SHP77 (cell line): ENCODE data around the gene CLDN1.

Source experiments
- DNase-seq, 2 experiments: peaks; one replicate each; lab custom pipeline; 2025; lab: John Stamatoyannopoulos, UW

Gene CLDN1

GRCh38 chr3:190330936-190331734 lies 8.9 kb upstream of the CLDN1 start:
- no peak for DNase-seq

DNA sequence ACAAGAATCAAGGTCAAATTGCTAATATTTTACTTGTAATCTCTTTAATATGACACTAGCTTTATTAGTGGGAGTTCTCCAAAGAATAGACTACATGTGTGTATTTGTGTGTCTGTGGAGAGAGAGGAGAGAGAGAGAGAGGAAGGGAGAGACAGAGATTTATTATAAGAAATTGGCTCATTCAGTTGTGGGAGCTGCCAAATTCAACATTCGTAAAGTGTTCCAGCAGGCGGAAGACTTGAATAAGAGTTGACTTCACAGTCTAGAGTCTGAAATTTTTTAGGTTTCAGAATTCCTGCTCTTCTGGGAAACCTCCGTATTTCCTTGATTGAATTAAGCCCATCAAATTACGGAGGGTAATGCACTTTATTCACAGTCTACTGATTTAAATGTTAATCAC lies 4.7 kb upstream of the CLDN1 start:
- no peak for DNase-seq

- DNase-seq: no peak
Observed at GRCh38 chr3:190326361-190326760, 4.1 kb upstream of the CLDN1 start.

DNA sequence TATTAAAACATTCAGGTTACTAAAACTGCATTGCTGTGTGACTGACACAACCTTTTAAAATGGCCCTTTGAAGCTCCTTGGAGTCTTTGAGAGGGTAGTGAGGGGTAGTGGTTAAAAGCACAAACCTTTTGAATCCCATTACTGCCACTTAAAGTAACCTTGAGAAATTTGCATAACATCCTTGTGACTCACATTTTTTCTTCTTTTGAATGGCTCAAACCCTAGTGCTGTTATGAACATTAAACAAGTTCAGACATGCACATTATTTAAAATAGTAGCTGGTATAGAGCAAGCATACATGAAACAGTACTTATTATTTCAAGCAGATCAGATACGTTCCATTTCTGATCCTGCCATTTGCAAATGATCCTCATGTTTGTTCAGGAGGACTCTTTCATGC lies 3.7 kb upstream of the CLDN1 start:
- no peak for DNase-seq

DNA sequence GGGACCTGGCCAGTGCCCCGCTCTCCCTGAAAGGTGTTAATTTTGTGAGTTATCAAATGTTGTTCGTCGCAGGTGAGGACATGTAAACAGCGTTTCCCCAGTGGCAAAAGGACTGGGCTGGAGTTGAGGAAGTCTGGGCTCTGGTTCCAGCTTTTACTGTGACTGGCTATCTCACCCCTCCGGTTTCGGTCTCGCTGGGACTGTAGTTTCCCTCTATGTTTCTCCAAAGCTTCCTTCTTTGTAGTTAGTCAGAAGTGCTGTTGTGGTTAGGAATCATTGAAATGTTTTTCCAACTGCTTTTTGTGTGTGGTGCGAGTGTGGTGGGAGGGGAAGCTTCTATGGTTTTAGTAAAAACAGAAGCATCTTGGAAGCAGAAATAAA lies 990 bp upstream of the CLDN1 start:
- no peak for DNase-seq

DNA sequence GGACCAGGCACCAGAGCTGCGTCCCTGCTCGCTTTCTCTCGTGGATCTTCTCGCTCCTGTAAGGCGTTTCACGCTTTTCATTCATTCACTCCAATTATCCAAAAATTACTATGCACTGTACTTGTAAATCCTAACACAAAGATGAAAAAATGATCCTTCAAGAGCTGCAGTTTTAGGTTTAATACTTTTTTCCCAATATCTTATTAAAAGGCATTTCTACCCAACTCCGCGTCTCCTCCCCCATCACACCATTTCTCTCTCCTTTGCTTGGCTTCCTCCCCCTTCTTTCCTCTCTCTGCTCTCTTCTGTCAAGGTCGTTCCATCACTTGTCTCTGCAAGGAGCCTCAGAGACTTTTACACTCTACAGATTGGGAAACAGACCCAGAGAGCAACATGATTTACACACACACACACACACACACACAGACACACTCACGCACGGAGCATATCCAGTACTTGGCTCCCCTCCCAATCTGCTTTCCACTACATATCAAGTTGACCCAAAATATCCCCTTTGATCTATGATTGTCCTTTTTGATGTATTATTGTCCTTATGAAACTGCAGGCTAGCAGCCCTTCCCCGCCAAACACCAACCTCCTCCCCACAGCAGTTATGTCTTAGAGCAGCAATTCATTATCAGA lies 479 bp upstream of the CLDN1 start:
- DNase-seq: no peak

DNA sequence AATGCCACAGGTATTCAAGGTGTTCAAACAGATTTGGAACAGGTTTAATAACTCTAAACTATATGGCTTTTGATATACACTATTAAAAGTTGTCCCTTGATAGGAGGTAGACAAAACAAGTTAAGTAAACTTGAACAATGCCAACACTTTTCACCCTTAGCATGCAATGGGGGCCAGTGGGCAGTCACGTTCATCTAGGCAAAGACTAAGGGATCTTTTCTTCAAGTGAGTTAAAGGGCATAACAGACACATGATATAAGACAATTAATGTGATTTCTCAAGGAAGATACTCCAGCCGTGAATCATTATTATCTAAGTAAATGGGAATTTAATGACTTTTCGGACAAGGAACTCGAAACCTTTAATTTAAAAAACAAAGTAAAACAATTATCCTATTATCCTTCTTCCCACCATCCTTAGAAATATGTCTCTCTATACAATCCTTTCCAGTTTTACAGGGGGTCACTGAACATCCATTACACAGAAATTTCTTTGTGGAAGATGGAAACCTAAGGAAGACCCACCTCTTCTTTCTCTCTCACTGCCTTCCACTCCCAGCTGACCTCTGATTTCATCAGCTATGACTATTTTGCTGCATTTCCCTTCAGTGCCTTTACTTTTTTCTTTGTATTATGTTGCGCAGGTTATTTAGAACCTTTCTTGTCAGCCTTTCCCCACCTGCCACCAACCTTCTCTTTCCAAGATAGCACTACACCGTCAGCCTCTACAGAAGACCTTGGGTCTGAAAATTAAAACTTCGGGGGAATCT lies 1.5 kb downstream of the CLDN1 start:
- no peak for DNase-seq

DNA sequence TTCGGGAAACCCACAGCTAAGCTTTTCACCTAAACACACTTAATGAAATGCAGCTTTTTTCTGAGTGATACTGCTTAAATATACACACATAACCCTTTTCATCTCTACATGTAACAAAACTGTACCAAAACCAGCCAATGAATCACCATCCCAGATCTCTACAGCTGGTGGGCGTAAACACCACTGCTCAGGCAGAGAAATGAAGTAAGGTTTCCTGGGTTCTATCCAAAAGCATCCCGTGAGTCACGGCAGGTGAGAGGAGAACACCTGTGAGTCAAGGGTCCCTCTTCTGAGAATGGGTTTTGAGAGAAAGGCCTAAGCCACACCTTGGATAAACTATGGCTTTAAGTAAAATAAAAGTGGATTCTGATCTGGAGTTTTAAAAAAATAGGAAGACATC lies 2.6 kb downstream of the CLDN1 start:
- no peak for DNase-seq

GRCh38 chr3:190318666-190319065 lies 3.6 kb downstream of the CLDN1 start:
- DNase-seq: no peak

- DNase-seq: no peak
Observed at GRCh38 chr3:190314741-190315140, 7.5 kb downstream of the CLDN1 start.

DNA sequence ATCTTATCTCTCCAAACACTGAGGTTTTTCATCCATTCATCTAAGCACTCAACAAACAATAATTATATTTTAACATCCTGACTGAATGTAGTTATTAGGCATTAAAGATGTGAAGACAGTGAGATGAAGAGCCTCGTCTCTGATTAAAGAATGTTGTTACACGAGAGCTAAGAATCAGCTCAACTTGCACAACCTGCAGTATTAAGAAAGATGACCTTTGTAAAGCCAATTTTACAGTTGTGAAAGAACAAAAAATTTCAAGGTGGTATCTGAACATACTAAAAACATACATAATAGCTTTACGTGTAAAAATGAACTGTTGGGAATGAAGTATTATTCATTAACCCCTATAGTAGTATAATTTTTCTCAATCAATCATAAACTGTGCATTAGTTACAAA lies 12.8 kb downstream of the CLDN1 start:
- no peak for DNase-seq

DNA sequence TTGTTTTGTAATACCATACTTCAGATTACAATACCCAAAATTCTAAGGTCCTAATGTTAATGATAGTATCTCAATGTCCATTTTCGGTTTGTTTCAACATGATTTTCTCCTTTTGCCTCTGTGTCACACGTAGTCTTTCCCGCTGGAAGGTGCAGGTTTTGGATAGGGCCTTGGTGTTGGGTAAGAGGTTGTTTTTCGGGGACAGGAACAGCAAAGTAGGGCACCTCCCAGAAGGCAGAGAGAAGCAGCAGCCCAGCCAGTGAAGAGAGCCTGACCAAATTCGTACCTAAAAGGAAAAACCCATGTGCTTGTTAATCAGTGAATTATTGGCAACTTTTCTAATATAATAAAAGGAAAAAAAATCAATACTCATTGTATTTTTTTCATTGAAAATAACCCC lies 14.1 kb downstream of the CLDN1 start:
- no peak for DNase-seq

DNA sequence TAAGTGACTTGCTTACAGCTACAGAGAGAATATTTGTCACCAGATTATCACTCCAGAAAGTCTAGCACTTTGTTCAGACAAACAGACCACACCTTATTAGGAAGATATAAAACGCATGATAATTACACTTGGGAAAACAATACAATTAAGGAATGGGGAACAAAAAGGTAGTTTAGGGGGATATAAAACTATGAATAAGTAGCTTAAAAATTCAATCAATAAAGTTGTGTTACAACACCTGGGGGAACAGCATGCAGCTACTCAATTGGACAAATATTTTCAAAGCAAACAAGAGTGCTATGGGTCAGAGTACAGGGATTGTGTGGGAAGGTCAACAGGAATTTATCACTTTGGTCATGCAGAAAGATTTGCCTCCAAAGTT lies 15.1 kb downstream of the CLDN1 start:
- peak in 1 of 2 experiments; percentile 42 for DNase-seq

DNA sequence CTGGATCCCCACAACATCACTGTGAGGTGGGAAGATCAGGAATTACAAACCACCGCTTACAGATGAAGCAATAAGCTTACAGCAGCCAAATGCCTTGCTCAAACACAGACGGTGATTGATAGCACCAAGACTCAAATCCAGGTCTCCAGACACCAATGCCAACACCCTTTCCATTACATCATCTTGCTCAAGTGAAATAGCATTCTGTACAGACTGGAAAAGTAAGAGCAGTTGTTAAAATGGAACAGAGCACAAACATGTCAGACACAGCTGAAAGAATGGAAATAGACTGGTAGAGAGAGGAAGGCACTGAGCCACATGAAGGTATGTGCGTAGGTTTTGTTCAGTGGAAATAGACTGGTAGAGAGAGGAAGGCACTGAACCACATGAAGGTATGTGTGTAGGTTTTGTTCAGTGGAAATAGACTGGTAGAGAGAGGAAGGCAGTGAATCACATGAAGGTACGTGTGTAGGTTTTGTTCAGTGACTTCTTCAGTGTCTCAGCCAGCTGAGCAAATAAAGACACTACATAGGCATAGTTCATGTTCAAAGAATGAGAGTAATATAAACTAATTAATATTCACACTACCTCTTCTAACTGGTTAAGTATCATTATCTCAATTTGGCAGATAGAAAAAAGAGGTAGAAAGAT lies 15.6 kb downstream of the CLDN1 start:
- peak; percentile 67 to 71 for DNase-seq

DNA sequence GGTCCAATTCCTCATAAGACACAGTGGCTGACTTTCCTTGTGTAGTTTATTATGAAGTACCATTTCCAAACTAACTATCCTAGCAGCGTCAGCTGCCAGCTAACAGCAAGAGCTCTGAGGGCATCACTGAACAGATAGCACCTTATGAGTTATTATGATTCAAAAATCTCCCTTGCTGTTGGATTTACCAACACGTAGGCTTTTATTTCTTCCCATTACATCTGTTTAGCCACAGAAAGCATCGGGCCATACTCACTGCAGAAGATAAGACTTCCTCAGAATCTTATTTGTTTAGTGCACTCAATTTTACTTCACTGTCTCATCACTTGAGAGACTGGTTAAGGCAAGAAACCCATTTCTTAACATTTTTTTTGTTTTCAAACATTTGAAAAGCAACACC lies 16.2 kb downstream of the CLDN1 start:
- no peak for DNase-seq

- no peak for DNase-seq
Observed at GRCh38 chr3:190305406-190305805, 16.8 kb downstream of the CLDN1 start.

DNA sequence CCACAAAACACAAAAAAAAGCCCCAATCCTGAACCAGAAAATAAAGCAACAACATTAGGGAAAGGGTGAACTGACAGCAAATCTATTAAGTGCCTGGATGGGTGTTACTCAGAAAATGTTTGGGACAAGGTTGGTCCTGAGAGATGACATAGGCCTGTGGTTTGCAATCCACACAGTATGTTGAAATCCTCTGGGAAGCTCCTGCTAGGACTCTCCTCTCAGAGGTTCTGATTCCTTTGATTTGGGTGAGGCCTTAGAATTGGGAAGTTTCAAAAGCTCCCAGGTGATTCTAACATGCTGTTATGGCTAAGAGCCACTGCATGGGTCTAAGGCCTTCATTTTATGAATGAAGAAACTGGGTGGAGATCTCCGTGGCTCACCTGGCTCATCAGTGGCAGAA lies 18.4 kb downstream of the CLDN1 start:
- no peak for DNase-seq

- no peak for DNase-seq
Observed at GRCh38 chr3:190302212-190302867, 19.9 kb downstream of the CLDN1 start.

DNA sequence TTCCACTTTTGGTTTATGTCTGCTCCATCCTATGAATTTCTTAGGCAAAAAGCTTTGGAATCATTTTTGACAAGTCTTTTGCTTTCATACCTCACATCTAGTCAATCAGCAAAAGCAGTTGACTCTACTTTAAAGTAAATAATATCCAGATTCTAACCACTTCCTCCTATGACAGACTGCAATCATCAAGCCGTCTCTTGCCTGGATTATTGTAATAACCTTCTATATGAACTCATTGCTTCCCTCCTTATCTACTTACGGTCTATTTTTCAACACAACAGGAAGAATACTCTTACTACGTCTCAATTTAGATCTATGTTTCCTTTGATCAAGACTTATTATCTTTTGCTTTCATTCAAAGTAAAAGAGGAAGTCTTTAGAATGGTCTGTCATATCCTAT lies 20.7 kb downstream of the CLDN1 start:
- DNase-seq: no peak

DNA sequence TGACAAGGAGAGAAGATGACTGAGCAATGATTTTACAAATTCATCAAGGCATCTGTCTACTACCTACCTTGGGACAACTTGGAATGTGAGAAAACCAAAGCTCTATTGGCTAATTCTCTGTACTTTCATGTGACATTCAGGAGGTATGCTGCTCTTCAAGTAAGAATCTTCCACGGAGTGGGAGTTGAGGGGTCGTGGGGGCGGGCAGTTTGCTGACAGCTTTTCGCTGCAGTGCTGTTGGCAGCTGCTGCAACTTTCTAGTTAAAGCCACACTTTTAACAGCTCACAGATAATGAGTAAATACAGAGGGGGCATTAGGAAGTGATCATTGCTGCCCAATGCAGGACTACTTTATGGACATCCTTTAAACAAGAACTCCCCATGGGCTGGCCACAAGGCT lies 22.3 kb downstream of the CLDN1 start:
- no peak for DNase-seq

- no peak for DNase-seq
Observed at GRCh38 chr3:190294030-190294429, 28.2 kb downstream of the CLDN1 start.

DNA sequence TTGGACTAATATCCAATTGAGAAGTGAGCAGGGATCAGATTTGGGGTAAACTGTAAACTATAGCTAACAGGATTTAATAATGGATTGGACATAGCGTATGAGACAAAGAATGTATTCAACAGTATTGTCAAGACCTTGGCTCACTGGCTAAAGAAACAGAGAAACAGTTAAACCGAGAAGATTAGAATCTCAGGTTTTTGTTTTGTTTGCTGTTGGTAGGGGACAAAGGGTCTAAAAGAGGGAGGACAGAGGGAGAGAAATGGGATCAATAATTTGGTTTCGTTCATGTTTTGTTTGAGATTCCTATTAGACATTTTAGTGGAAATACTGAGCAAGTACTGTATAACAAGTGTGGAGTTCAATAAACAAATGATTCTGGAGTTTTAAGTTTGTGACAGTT lies 28.6 kb downstream of the CLDN1 start:
- DNase-seq: no peak
